Measurements from ENCODE around the gene CPLX1.

The CPLX1 gene

DNA sequence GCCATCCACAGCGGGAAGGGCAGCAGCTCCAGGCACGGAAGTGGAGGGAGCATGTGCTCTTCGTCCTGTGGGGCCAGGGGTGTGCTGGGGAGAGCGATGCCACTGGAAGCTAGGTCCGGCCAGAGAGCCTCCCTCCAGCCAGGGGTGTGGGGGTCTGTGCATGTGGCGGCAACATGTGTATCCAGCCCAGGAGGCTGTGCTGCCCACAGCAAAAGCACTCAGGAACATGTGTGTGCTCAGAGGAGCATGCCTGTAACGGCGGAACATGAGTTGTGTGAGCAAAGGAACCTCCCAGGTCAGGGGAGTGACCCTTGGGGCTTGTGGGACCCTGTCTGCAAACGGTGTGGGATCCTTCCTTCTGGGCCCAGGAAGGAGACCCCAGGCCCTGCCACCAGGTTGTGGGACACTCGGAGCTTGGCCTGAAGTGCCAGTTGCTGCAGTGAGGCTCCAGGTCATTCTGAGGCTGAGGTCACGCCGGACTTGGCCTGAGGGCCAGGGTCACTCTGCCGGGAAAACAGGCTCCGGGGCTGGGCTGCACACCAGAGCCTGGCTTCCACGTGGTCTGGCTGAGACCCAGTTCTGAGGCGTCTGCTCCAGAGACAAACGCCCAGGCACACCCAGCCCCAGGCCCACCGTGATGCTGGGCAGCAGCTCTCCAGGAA lies 37.2 kb downstream of the CPLX1 start:
- H3K36me3 ChIP-seq (ENCODE audit: insufficient read depth, low read length): no peaks in the 10 kb centered on the region
- H3K4me3 ChIP-seq (ENCODE audit: low read length, poor library complexity, severe bottlenecking): no peak overlapping the region
- H4K20me1 ChIP-seq (ENCODE audit: insufficient read depth, low read length, poor library complexity, severe bottlenecking): no peaks in the 10 kb centered on the region
- H3K79me2 ChIP-seq (ENCODE audit: insufficient read depth, low read length): no peaks in the 10 kb centered on the region
- no peaks in the 10 kb centered on the region for H3K9me2 ChIP-seq (replicated peaks; ENCODE audit: low read depth, low read length)
- H2AFZ ChIP-seq (ENCODE audit: low read length): no peak overlapping the region
- no peak overlapping the region for H3K4me2 ChIP-seq (ENCODE audit: low read depth, low read length, poor library complexity, severe bottlenecking)
- H3F3A ChIP-seq (ENCODE audit: low read depth): no peaks in the 10 kb centered on the region
- peaks cover under 1% of the 10 kb centered on the region for H3K4me1 ChIP-seq (ENCODE audit: insufficient read depth, low read length, poor library complexity, severe bottlenecking)
- H3K27me3 ChIP-seq (ENCODE audit: insufficient read depth, low read length, poor library complexity, severe bottlenecking): no peaks in the 10 kb centered on the region
- H3K9ac ChIP-seq (ENCODE audit: low read depth, low read length, poor library complexity, severe bottlenecking): no peak overlapping the region
- TF ChIP-seq, protein P1, sequence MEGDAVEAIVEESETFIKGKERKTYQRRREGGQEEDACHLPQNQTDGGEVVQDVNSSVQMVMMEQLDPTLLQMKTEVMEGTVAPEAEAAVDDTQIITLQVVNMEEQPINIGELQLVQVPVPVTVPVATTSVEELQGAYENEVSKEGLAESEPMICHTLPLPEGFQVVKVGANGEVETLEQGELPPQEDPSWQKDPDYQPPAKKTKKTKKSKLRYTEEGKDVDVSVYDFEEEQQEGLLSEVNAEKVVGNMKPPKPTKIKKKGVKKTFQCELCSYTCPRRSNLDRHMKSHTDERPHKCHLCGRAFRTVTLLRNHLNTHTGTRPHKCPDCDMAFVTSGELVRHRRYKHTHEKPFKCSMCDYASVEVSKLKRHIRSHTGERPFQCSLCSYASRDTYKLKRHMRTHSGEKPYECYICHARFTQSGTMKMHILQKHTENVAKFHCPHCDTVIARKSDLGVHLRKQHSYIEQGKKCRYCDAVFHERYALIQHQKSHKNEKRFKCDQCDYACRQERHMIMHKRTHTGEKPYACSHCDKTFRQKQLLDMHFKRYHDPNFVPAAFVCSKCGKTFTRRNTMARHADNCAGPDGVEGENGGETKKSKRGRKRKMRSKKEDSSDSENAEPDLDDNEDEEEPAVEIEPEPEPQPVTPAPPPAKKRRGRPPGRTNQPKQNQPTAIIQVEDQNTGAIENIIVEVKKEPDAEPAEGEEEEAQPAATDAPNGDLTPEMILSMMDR (conservative IDR thresholded peaks at IDR 0.05; ENCODE audit: low read length): no peak
- no peak for TF ChIP-seq EZH2phosphoT487 (IDR thresholded peaks at IDR 0.05; ENCODE audit: borderline replicate concordance)
- H3K9me3 ChIP-seq (ENCODE audit: insufficient read depth, low read depth, low read length): no peaks in the 10 kb centered on the region

DNA sequence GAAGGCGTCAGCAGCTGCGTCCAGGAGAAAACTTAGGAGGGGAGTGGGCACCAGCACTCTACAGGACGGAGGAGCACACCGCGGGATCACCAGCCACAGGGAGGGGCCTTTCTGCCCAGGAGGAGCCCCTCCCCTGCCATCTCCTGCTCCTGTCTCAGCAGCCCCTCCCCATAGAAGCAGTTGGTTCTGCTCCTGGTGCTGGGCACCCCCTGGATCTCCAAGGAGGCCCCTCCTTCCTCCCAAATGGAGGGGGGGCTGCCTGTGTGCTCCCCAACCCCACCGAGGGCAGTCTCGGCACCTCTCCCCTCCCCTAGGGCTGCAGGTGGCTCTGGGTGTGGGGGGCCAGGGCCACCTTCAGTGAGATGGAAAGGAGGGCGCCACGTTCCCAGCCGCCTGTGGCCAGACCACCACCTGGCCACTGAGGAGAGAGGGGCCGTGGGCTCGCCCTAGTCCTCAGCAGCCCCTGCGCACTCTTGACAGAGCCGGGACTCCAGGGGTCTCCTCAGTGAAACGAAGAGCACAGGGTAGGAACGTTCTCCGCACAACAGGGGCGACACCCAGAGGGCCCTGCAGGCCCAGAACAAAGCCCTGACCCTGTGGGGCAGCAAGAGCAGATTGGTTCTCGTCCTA lies 37.8 kb downstream of the CPLX1 start:
- H3K27me3 ChIP-seq (ENCODE audit: insufficient read depth, low read length, poor library complexity, severe bottlenecking): no peaks in the 10 kb centered on the region
- H3K9ac ChIP-seq (ENCODE audit: low read depth, low read length, poor library complexity, severe bottlenecking): no peak overlapping the region
- peaks cover 7% of the 10 kb centered on the region for H3K4me1 ChIP-seq (ENCODE audit: insufficient read depth, low read length, poor library complexity, severe bottlenecking)
- no peaks in the 10 kb centered on the region for H3F3A ChIP-seq (ENCODE audit: low read depth)
- no peaks in the 10 kb centered on the region for H3K79me2 ChIP-seq (ENCODE audit: insufficient read depth, low read length)
- no peaks in the 10 kb centered on the region for H3K9me3 ChIP-seq (ENCODE audit: insufficient read depth, low read depth, low read length)
- no peaks in the 10 kb centered on the region for H4K20me1 ChIP-seq (ENCODE audit: insufficient read depth, low read length, poor library complexity, severe bottlenecking)
- no peaks in the 10 kb centered on the region for H3K36me3 ChIP-seq (ENCODE audit: insufficient read depth, low read length)
- H3K4me3 ChIP-seq (ENCODE audit: low read length, poor library complexity, severe bottlenecking): no peak overlapping the region
- H2AFZ ChIP-seq (ENCODE audit: low read length): no peak overlapping the region
- no peaks in the 10 kb centered on the region for H3K9me2 ChIP-seq (replicated peaks; ENCODE audit: low read depth, low read length)
- H3K4me2 ChIP-seq (ENCODE audit: low read depth, low read length, poor library complexity, severe bottlenecking): no peak overlapping the region
- TF ChIP-seq, protein P1 (conservative IDR thresholded peaks at IDR 0.05; ENCODE audit: low read length): no peak
- TF ChIP-seq EZH2phosphoT487 (IDR thresholded peaks at IDR 0.05; ENCODE audit: borderline replicate concordance): no peak

DNA sequence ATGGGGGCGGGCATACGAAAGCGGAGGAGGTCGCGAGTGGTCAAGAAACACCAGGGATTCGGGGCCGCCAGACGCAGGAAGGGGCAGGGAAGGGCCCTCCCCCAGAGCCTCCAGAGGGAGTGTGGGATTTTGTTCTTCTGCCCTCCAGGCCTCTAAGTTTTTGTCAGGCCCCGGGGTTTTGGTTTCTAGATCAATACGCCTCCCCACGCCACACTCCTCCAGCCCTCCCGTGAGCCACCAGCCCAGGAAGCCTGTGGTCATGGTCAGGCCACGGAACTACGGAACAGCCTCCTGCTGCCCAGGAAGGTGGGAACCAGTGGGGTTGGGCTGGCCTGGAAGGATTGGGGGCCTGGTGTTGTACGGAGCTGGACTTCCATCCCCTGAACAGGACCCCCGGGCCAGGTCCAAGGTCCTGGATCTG lies 38.4 kb downstream of the CPLX1 start:
- H3F3A ChIP-seq (ENCODE audit: low read depth): no peaks in the 10 kb centered on the region
- H3K4me3 ChIP-seq (ENCODE audit: low read length, poor library complexity, severe bottlenecking): no peak overlapping the region
- no peak overlapping the region for H3K9ac ChIP-seq (ENCODE audit: low read depth, low read length, poor library complexity, severe bottlenecking)
- H2AFZ ChIP-seq (ENCODE audit: low read length): no peak overlapping the region
- TF ChIP-seq, protein P1 (conservative IDR thresholded peaks at IDR 0.05; ENCODE audit: low read length): no peak
- H3K27me3 ChIP-seq (ENCODE audit: insufficient read depth, low read length, poor library complexity, severe bottlenecking): no peaks in the 10 kb centered on the region
- H3K36me3 ChIP-seq (ENCODE audit: insufficient read depth, low read length): no peaks in the 10 kb centered on the region
- H3K4me2 ChIP-seq (ENCODE audit: low read depth, low read length, poor library complexity, severe bottlenecking): no peak overlapping the region
- no peaks in the 10 kb centered on the region for H3K9me3 ChIP-seq (ENCODE audit: insufficient read depth, low read depth, low read length)
- no peaks in the 10 kb centered on the region for H3K9me2 ChIP-seq (replicated peaks; ENCODE audit: low read depth, low read length)
- peaks cover 10% of the 10 kb centered on the region for H3K4me1 ChIP-seq (ENCODE audit: insufficient read depth, low read length, poor library complexity, severe bottlenecking)
- H3K79me2 ChIP-seq (ENCODE audit: insufficient read depth, low read length): no peaks in the 10 kb centered on the region
- no peaks in the 10 kb centered on the region for H4K20me1 ChIP-seq (ENCODE audit: insufficient read depth, low read length, poor library complexity, severe bottlenecking)
